GM18511 (cell line): ENCODE measurements around the gene ANKRD33.
"Not testable (repeated sequence)": the region's sequence is repeated elsewhere in the genome, so short reads cannot be mapped to it uniquely, and the experiment has no call there.

Experiments
- ATAC-seq: cut with Tn5 transposase; IDR thresholded peaks from one replicate; pipeline ENCODE4 v1.9.1; 2021; ENCODE audit warnings: mild to moderate bottlenecking, moderate library complexity; ENCODE audit not compliant: unreplicated experiment

The ANKRD33 gene

GRCh38 chr12:51873251-51873994, 14.5 kb upstream of the ANKRD33 start:
- ATAC-seq = no peak

- ATAC-seq = no peak
Measured at GRCh38 chr12:51874000-51874399, 13.9 kb upstream of the ANKRD33 start.

- no peak for ATAC-seq
Measured at GRCh38 chr12:51874486-51874885, 13.4 kb upstream of the ANKRD33 start.

- ATAC-seq = no peak
Measured at GRCh38 chr12:51879102-51879501, 8.8 kb upstream of the ANKRD33 start.

- no peak for ATAC-seq
Measured at GRCh38 chr12:51883295-51883694, 4.6 kb upstream of the ANKRD33 start.

GRCh38 chr12:51883998-51884675, 3.8 kb upstream of the ANKRD33 start:
- no peak for ATAC-seq

- ATAC-seq = no peak
Measured at GRCh38 chr12:51884676-51885229, 3.1 kb upstream of the ANKRD33 start.

GRCh38 chr12:51885294-51886020, 2.4 kb upstream of the ANKRD33 start:
- ATAC-seq = not testable (repeated sequence)

GRCh38 chr12:51886021-51886710, 1.7 kb upstream of the ANKRD33 start:
- ATAC-seq = no peak

GRCh38 chr12:51888316-51889215, 663 bp downstream of the ANKRD33 start:
- ATAC-seq = no peak

- ATAC-seq = no peak
Measured at GRCh38 chr12:51889216-51890132, 1.6 kb downstream of the ANKRD33 start.

GRCh38 chr12:51890133-51890464, 2.2 kb downstream of the ANKRD33 start:
- ATAC-seq = no peak

- no peak for ATAC-seq
Measured at GRCh38 chr12:51890511-51891171, 2.7 kb downstream of the ANKRD33 start.

- no peak for ATAC-seq
Measured at GRCh38 chr12:51891843-51892242, 3.9 kb downstream of the ANKRD33 start.

- no peak for ATAC-seq
Measured at GRCh38 chr12:51893786-51894185, 5.9 kb downstream of the ANKRD33 start.

GRCh38 chr12:51895378-51896135, 7.7 kb downstream of the ANKRD33 start:
- no peak for ATAC-seq

- ATAC-seq = no peak
Measured at GRCh38 chr12:51896236-51896635, 8.3 kb downstream of the ANKRD33 start.

GRCh38 chr12:51897181-51897580, 9.3 kb downstream of the ANKRD33 start:
- no peak for ATAC-seq
